T-helper 17 cell (primary cell): ENCODE results near the gene SLC13A1. TPM values are rescaled to one million over a fixed set of nuclear protein-coding genes. Genes with fewer than 3 reads are reported as not detected.

Source experiments
- ATAC-seq: fragments of 150-1000 bp; cut with Tn5 transposase; 2 replicates; pipeline ENCODE4 v1.10.0; 2021; ENCODE audit warnings: mild to moderate bottlenecking, moderate library complexity
- DNase-seq, 3 donors: peaks; one replicate each; pipeline versions ENCODE4 v3.0.0 to v3.0.0-alpha.2; 2020 to 2021
- H3K9me3 ChIP-seq: one replicate; pipeline ENCODE4 v1.7.0; 2013; ENCODE audit warnings: low read length, mild to moderate bottlenecking; ENCODE audit not compliant: control insufficient read depth, poor library complexity, severe bottlenecking
- H3K27ac Mint-ChIP-seq: one replicate; pipeline ENCODE4 v1.8.0; 2022; ENCODE audit warnings: mild to moderate bottlenecking, moderate library complexity, mixed read lengths
- H3K27me3 Mint-ChIP-seq: one replicate; pipeline ENCODE4 v1.8.0; 2022; ENCODE audit warnings: mixed read lengths
- H3K36me3 Mint-ChIP-seq: one replicate; pipeline ENCODE4 v1.8.0; 2022; ENCODE audit warnings: low read depth, mixed read lengths
- H3K4me1 Mint-ChIP-seq: one replicate; pipeline ENCODE4 v1.8.0; 2022; ENCODE audit warnings: mild to moderate bottlenecking, mixed read lengths
- H3K4me3 Mint-ChIP-seq: one replicate; pipeline ENCODE4 v1.8.0; 2022; ENCODE audit warnings: mild to moderate bottlenecking, moderate library complexity, mixed read lengths
- total RNA-seq, 4 donors: library from RNA in 2 of 4; stranded (reverse) in 2 of 4; gene quantifications; one replicate each; pipeline ENCODE4 v1.2.3 and lab custom pipeline; 2022 to 2026

The SLC13A1 gene
- total RNA-seq, 2 donors from 2014 or later, result not detected

DNA sequence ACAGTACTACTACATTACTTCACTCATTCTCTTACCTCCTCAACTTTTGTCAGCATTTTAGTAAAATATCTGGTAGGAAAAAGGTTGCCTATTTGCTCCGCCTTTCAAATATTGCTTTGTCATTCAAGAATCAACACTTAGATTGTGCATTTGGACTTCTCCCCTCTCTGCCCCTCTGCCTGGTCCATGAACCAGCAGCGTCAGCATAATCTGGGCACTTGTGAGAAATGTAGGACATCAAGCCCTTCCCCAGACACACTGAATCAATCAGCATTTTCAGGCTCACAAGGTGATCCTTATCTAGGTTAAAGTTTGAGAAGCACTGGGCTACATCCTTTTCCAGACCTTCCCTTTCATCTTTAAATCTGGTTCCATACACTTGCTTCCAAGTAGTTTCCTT is 16.3 kb downstream of the SLC13A1 start:
- H3K4me1 Mint-ChIP-seq, result no peaks in the 10 kb centered on the region
- ATAC-seq (no peak), DNase-seq (no peak)
- H3K27ac Mint-ChIP-seq, result no peak overlapping the region
- H3K27me3 Mint-ChIP-seq, result no peaks in the 10 kb centered on the region
- H3K4me3 Mint-ChIP-seq, result no peak overlapping the region
- no peaks in the 10 kb centered on the region for H3K9me3 ChIP-seq
- no peaks in the 10 kb centered on the region for H3K36me3 Mint-ChIP-seq

DNA sequence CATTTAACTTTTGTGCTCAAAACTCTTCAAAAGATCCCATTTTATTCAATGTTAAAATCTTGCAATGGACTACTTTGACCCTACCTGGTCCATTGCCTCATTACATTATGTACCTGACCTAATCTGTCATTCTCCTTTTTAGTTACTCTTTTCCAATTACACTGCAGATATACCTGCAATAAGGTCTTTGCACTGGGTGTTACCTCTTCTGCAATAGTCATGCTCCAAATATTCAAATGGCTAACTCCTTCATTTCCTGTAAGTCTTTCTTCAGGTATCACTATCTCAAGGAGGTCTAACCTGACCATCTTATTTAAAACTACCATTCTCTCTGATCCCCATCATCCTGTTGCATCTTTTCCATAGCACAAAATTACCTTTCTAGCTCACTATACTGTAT is 22.3 kb downstream of the SLC13A1 start:
- no peaks in the 10 kb centered on the region for H3K9me3 ChIP-seq
- ATAC-seq (no peak), DNase-seq (no peak)
- Mint-ChIP-seq H3K4me1 (no peaks in the 10 kb centered on the region), H3K4me3 (no peak overlapping the region), H3K27ac (no peak overlapping the region), H3K36me3 (no peaks in the 10 kb centered on the region), H3K27me3 (no peaks in the 10 kb centered on the region)

DNA sequence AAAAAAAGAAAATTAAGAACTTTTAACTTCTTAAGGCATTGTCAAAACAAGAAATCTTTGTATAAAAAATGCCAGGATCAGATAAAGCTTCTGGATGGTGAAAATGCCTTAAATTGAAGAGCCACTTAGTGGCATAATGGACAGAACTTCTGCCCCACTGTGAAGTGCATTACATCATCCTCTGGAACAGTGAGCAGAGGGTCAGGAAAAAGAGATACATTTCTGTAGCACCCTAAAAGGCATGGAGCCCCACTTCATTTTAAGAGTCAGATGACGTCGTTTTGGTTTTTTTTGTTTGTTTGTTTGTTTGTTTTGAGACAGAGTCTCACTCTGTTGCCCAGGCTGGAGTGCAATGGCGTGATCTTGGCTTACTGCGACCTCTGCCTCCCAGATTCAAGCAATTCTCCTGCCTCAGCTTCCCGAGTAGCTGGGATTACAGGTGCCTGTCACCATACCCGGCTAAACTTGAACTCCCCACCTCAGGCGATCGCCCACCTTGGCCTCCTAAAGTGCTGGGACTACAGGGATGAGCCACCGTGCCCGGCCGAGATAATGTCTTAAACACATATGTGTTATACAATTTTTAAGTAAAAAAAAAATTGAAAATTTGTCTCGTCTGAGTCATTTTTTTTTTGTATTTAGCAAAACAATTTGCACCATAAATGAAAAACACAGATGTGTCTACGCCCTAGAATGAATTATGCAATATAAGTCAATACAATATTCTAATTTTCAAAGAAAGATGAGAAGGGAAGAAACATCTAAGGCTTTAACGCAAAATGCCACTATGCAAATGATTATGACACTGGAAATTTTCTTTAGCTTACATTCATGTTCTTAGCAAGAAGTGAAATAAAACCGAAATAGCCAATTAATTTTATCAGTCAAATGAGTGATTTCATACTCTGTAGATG is 29.2 kb downstream of the SLC13A1 start:
- no peak overlapping the region for H3K4me3 Mint-ChIP-seq
- no peaks in the 10 kb centered on the region for H3K27me3 Mint-ChIP-seq
- H3K9me3 ChIP-seq, result no peaks in the 10 kb centered on the region
- no peaks in the 10 kb centered on the region for H3K36me3 Mint-ChIP-seq
- H3K27ac Mint-ChIP-seq, result no peak overlapping the region
- no peak for ATAC-seq
- no peaks in the 10 kb centered on the region for H3K4me1 Mint-ChIP-seq
- DNase-seq, result no peak

DNA sequence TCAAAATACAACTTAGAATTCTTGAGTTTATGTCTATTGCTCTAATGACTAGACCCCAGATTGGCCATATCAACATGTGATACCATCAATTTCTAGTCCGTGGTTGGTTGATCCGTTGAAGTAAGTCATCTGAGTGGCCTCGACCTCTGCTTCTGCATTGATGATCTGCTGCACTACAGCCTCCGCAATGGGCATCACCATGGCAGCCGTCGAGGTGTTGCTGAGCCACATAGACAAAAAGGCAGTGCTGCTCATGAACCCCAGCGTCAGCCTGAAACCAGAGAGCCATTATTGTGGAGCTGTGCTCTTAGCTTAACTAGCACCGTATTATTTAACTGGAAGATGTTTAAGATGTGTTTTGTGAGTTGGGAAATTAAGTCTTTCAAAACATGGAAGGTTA is 30.7 kb downstream of the SLC13A1 start:
- Mint-ChIP-seq H3K4me3 (no peak overlapping the region), H3K4me1 (no peaks in the 10 kb centered on the region), H3K36me3 (no peaks in the 10 kb centered on the region), H3K27me3 (no peaks in the 10 kb centered on the region), H3K27ac (no peak overlapping the region)
- ATAC-seq, result no peak
- H3K9me3 ChIP-seq, result no peaks in the 10 kb centered on the region
- DNase-seq, result no peak

DNA sequence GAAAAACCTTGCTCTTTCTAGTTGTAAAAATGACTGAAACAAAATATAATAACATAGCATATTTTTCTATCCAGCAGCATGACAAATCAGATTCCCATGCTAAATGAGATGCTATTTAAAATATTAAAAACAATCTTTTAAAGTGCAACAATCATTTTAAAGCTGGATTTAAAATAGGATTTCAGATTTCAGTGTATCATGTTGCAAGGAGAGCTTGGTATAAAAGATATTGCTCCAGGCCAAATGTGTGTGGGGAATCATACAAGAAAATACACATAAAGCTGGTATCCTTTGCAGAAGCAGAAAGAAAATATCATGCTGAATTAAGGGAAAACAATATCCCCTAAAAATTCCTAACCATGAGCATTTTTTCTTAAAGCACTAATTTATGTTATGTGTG is 42.2 kb downstream of the SLC13A1 start:
- peaks cover 2% of the 10 kb centered on the region for H3K4me1 Mint-ChIP-seq
- DNase-seq (no peak), ATAC-seq (no peak)
- no peaks in the 10 kb centered on the region for H3K27me3 Mint-ChIP-seq
- H3K9me3 ChIP-seq, result no peaks in the 10 kb centered on the region
- no peak overlapping the region for H3K4me3 Mint-ChIP-seq
- H3K36me3 Mint-ChIP-seq, result no peaks in the 10 kb centered on the region
- no peak overlapping the region for H3K27ac Mint-ChIP-seq

DNA sequence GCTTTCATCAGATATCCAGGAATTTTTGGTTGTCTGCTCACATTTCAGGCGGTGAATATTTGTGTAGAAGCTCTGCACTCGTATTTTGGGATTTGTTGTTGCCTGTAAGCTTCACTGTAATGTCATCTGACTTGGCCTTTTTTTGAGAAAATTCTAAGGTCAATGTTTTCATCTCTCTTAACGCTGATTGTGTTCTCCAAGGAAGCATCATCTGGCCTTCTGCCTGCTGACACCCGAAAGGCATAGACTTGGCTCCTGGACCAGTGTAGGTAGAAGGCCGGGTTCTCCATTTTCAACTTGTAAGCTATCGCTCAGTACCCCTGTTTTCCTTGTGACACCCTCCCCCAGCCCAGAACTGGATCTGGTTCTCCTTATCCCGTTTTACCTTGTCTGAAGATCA is 44.2 kb downstream of the SLC13A1 start:
- ATAC-seq (no peak), DNase-seq (no peak)
- H3K27ac Mint-ChIP-seq, result no peak overlapping the region

DNA sequence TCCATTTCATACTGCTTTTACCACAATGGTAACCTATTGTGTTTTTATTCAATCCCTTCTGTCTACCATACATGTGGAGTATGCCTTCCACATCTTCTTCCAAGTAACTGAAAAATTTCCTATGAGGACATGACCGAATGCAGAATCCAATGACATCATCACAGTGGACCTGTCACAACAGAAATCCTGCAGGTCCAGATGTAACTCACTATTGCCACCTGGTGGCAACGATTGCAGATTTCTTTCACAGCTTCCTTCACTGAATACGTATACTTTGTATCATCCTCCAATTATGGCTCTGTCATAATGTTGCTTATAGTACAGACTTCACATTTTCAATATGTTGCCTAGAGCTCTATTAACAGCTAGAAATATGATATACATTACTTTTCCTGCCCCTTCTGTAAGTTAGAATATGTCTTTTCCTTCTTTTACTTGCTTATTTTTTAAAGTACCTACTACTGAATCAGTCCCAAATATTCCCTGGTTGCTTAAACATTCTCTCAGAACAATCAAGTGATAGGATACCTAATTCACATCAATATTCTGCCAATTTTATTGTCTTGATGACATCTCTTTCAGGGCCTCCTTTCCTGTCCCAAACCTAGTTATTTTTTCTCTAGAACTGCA is 45.4 kb downstream of the SLC13A1 start:
- H3K27me3 Mint-ChIP-seq, result no peaks in the 10 kb centered on the region
- no peaks in the 10 kb centered on the region for H3K36me3 Mint-ChIP-seq
- H3K4me1 Mint-ChIP-seq, result peaks cover 2% of the 10 kb centered on the region
- H3K27ac Mint-ChIP-seq, result no peak overlapping the region
- peak in 1 of 3 donors; percentile 4 for DNase-seq
- no peaks in the 10 kb centered on the region for H3K9me3 ChIP-seq
- no peak for ATAC-seq
- H3K4me3 Mint-ChIP-seq, result no peak overlapping the region

More for the DNA sequence above, 44.2 kb downstream of the SLC13A1 start:
- peaks cover 2% of the 10 kb centered on the region for H3K4me1 Mint-ChIP-seq
- H3K9me3 ChIP-seq, result no peaks in the 10 kb centered on the region
- H3K27me3 Mint-ChIP-seq, result no peaks in the 10 kb centered on the region
- no peaks in the 10 kb centered on the region for H3K36me3 Mint-ChIP-seq
- H3K4me3 Mint-ChIP-seq, result no peak overlapping the region

DNA sequence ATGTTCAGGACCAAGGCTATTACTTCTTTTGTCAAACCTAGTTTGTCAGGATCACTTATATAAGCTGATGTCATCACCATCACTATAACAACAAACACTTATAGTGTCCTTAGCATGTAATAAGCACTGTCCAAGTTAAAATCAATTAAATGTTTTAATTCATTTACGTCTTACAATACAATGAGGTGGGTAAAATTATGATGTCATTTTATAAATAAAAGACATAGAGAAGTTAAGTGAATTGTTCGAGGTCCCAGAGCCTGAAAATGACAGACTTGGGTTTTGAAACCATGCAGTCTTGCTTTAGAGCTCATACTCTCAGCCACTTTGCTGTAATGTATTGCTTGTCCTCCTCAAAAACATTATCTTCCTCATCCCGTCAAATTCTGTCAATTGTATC is 48.3 kb downstream of the SLC13A1 start:
- ATAC-seq, result no peak

DNA sequence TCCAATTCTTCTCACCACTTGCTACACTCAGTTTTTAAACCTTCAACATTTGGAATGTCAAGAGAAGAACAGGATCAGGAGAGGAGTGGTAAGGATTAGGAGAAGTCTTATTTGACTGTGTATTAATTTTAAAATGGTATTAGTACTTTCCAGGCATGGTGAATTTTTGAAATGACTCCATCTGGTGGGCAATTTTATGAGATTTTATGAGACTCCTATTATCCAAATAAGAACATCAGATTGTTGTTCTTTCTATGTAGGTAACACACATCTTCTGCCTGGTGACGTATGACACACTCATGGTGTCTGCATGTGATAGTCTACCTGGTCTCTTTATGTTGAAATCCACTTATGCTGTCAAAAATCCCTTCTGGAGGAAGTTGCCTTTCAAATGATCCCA is 51.0 kb downstream of the SLC13A1 start:
- no peak for ATAC-seq
- no peaks in the 10 kb centered on the region for H3K4me1 Mint-ChIP-seq
- no peaks in the 10 kb centered on the region for H3K9me3 ChIP-seq
- DNase-seq, result no peak
- no peaks in the 10 kb centered on the region for H3K36me3 Mint-ChIP-seq
- no peak overlapping the region for H3K27ac Mint-ChIP-seq
- no peak overlapping the region for H3K4me3 Mint-ChIP-seq
- H3K27me3 Mint-ChIP-seq, result no peaks in the 10 kb centered on the region

More for the DNA sequence above, 48.3 kb downstream of the SLC13A1 start:
- Mint-ChIP-seq H3K4me3 (no peak overlapping the region), H3K36me3 (no peaks in the 10 kb centered on the region), H3K27me3 (no peaks in the 10 kb centered on the region), H3K4me1 (peaks cover 2% of the 10 kb centered on the region), H3K27ac (no peak overlapping the region)
- H3K9me3 ChIP-seq, result no peaks in the 10 kb centered on the region
- no peak for DNase-seq

DNA sequence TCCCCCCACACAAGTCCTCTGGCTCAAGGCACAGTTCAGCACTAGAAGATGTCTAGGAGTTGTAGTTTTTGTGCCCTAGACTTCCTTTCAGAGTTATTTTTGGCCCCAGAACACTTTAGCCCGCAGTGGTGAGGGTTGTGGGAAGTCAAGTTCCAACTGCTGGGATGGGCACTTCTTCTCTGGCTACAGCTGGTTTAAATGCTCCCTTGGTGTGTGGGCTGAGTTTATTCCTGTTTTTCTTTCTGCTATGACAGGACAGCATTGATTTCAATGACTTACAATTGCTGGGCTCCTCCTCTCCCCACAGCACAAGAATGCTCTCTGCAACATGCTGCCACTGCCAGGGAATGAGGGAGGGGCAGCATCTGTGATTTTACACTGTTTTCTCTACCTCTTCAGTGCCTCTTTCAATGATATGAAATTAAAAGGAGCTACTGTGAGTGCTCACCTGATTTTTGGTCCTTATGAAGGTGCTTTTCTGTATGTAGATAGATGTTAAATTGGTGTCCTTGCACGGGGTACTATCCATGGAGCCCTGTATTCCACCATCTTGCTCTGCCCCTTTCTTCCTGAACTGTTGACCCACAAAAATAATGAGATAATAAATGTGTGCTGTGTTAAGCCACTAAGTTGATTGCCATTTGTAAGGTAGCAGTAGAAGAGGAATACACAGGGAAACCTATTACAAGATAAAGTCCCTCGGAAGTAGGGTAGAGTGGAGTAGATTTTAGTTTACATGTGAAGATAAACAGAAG is 56.3 kb downstream of the SLC13A1 start:
- Mint-ChIP-seq H3K27me3 (no peaks in the 10 kb centered on the region), H3K4me3 (no peak overlapping the region), H3K4me1 (no peaks in the 10 kb centered on the region), H3K36me3 (no peaks in the 10 kb centered on the region), H3K27ac (no peak overlapping the region)
- DNase-seq (no peak), ATAC-seq (no peak)
- no peaks in the 10 kb centered on the region for H3K9me3 ChIP-seq

DNA sequence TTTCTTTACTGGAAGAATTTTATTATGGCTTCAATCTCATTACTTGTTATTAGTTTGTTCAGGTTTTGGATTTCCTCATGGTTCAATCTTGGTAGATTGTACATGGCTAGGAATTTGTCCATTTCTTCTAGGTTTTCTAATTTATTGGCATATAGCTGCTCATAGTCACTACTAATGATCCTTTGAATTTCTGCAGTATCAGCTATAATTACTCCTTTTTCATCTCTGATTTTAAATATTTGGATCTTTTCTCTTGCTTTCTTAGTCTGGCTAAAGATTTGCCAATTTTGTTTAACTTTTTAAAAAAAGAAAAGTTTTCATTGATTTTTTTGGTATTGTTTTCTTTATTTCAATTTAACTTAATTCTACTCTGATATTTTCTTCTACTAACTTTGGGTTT is 59.2 kb downstream of the SLC13A1 start:
- Mint-ChIP-seq H3K4me1 (no peaks in the 10 kb centered on the region), H3K36me3 (no peaks in the 10 kb centered on the region), H3K27me3 (no peaks in the 10 kb centered on the region), H3K27ac (no peak overlapping the region), H3K4me3 (no peak overlapping the region)
- ATAC-seq, result no peak
- no peaks in the 10 kb centered on the region for H3K9me3 ChIP-seq
- no peak for DNase-seq

DNA sequence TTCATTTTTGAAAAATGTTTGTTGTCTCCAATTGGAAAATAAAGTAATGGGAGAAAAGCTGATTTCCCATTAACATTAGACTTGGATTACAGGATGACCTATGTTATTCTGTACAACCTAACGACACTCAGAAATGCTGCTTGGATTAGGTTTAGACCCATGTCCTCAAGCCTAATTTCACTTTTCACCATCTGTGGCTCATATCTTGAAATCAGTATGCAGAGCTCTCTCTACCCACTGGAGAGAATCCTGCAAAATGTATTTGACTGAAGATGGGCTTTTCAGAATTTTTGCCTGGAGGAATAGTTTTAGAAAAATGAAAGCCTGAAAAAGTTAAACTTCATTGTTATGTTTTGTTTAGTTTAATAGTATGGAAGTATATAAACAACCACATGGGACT is 63.8 kb downstream of the SLC13A1 start:
- Mint-ChIP-seq H3K4me3 (no peak overlapping the region), H3K4me1 (no peaks in the 10 kb centered on the region), H3K27me3 (no peaks in the 10 kb centered on the region), H3K27ac (no peak overlapping the region), H3K36me3 (no peaks in the 10 kb centered on the region)
- H3K9me3 ChIP-seq, result no peaks in the 10 kb centered on the region
- ATAC-seq, result no peak
- DNase-seq, result no peak

DNA sequence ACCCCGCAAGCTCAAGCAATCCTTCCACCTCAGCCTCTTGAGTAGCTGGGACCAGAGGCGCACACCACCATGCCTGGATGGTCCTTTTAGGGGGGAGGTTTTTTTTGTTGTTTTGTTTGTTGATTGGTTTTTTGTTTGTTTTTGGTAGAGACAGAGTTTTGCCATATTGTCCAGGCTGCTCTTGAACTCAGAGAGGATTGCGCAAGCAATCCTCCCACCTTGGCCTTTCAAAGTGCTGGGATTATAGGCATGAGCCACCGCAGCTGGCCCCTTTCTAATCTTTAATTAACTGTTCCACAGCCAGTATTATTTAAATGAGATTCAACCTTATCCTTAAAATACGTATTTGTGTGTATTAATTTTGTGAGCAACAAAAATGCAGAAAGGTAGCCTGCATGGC is 65.8 kb downstream of the SLC13A1 start:
- Mint-ChIP-seq H3K27ac (no peak overlapping the region), H3K27me3 (no peaks in the 10 kb centered on the region), H3K36me3 (no peaks in the 10 kb centered on the region), H3K4me3 (no peak overlapping the region), H3K4me1 (no peaks in the 10 kb centered on the region)
- ATAC-seq (no peak), DNase-seq (no peak)
- H3K9me3 ChIP-seq, result no peaks in the 10 kb centered on the region
